ENCODE measurements around the gene GCH1. TPM values are rescaled to one million over a fixed set of nuclear protein-coding genes. Genes with fewer than 3 reads are reported as not detected.

GCH1 gene
- total RNA-seq, 1 experiment from 2014 or later, result 7.1 TPM

DNA sequence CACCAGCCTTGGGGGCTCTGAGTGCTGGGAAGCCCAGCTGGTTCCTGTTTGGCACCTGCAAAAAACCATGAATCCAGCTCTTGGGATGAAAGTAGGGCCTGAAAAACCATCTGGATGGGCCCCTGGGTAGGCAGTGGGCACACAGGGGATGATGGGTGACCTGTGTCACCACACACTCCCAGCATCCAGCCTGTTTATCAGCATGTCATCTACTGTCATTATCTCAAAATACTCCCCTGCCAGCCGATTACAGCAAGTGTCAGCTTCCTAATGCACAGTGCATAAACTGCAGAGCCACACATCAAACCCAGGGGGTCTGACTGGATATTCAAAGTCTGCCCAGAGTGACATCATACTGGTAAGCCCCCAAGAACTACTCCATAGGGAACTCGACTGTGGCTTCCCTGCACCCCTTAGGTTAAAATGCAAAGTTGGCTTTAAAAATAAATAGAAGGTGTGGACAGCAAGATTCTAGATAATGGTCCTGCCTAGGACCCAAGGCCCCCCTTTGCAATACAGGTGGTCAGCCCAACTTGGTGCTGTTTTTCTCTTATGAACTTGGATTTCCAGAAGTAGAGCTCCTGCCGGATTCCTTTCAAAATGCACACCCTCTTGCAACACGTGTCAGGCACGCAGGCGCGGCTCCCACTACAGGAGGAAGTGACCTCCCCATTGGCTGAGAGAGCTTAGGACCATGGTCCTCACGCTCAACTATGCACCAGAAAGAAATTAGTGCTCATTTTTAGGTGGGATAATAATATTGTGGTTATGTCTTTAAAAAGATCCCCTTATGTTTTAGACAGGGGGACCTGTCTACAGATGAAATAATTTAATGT, 94.1 kb downstream of the GCH1 start:
- POLR2A ChIA-PET, result interaction anchor here (0.6 to 1.0 kb wide), 2 partner anchors 11 to 91 kb away, joined by 3 read pairs; no protein-coding TSS in a partner anchor
- BruUV-seq (replicated peaks), result no TSS peak
- Mint-ChIP-seq H3K4me1 (ENCODE audit: insufficient read depth, unreplicated experiment) (peaks cover 12% of the 10 kb centered on the region), H3K36me3 (ENCODE audit: insufficient read depth, unreplicated experiment) (no peaks in the 10 kb centered on the region), H3K4me3 (ENCODE audit: unreplicated experiment) (no peak overlapping the region), H3K27me3 (ENCODE audit: insufficient read depth, unreplicated experiment) (peaks cover 13% of the 10 kb centered on the region), H3K9me3 (ENCODE audit: unreplicated experiment) (no peaks in the 10 kb centered on the region), H3K27ac (ENCODE audit: low read depth, unreplicated experiment) (no peak overlapping the region)
- intact Hi-C loops (cut with micrococcal nuclease), result loop anchor here (5.0 kb wide), 3 partner anchors 36 to 441 kb away; partner anchors contain the start of gene CGRRF1
- no peak for DNase-seq (ENCODE audit: unreplicated experiment)
- TF ChIP-seq, protein P1, sequence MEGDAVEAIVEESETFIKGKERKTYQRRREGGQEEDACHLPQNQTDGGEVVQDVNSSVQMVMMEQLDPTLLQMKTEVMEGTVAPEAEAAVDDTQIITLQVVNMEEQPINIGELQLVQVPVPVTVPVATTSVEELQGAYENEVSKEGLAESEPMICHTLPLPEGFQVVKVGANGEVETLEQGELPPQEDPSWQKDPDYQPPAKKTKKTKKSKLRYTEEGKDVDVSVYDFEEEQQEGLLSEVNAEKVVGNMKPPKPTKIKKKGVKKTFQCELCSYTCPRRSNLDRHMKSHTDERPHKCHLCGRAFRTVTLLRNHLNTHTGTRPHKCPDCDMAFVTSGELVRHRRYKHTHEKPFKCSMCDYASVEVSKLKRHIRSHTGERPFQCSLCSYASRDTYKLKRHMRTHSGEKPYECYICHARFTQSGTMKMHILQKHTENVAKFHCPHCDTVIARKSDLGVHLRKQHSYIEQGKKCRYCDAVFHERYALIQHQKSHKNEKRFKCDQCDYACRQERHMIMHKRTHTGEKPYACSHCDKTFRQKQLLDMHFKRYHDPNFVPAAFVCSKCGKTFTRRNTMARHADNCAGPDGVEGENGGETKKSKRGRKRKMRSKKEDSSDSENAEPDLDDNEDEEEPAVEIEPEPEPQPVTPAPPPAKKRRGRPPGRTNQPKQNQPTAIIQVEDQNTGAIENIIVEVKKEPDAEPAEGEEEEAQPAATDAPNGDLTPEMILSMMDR (IDR thresholded peaks at IDR 0.05; ENCODE audit: unreplicated experiment), result no peak
- CTCF ChIA-PET, result interaction anchor here (0.7 to 3.2 kb wide), 5 partner anchors 9 to 258 kb away, joined by 3 to 8 read pairs (median 3); partner anchors contain the start of gene SAMD4A

DNA sequence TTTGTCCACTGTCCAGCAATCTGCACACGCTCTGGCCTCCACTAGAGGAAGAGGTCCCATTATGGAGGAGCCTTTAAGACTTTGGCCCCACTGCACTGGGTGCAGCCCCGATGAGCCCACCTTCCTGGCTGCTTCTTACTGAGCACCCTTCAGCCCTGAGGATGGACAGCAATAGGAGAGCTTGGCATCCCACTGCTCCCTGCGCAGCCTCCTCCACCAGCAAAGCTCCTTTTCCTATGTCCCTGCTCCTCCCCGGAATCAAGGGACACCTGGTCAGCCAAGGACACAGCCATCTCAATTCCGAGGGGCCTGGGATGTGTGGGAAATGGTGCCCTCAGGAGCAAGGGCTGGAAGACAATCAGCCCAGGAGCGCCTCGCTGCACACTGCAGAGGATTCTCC, 94.7 kb downstream of the GCH1 start:
- Mint-ChIP-seq H3K4me3 (ENCODE audit: unreplicated experiment) (no peak overlapping the region), H3K4me1 (ENCODE audit: insufficient read depth, unreplicated experiment) (peaks cover 12% of the 10 kb centered on the region), H3K36me3 (ENCODE audit: insufficient read depth, unreplicated experiment) (no peaks in the 10 kb centered on the region), H3K9me3 (ENCODE audit: unreplicated experiment) (no peaks in the 10 kb centered on the region), H3K27me3 (ENCODE audit: insufficient read depth, unreplicated experiment) (peaks cover 13% of the 10 kb centered on the region), H3K27ac (ENCODE audit: low read depth, unreplicated experiment) (no peak overlapping the region)
- intact Hi-C loops (cut with micrococcal nuclease), result loop anchor here (5.0 kb wide), 3 partner anchors 36 to 441 kb away; partner anchors contain the start of gene CGRRF1
- BruUV-seq (replicated peaks), result no TSS peak
- TF ChIP-seq, protein P1 (IDR thresholded peaks at IDR 0.05; ENCODE audit: unreplicated experiment), result no peak
- ChIA-PET POLR2A (interaction anchor here (0.6 kb wide), 2 partner anchors 41 to 91 kb away, joined by 3 to 5 read pairs; no protein-coding TSS in a partner anchor), CTCF (interaction anchor here (0.6 to 4.0 kb wide), 12 partner anchors 10 to 257 kb away, joined by 3 to 32 read pairs (median 3); partner anchors contain the start of gene SAMD4A)
- DNase-seq (ENCODE audit: unreplicated experiment), result no peak

DNA sequence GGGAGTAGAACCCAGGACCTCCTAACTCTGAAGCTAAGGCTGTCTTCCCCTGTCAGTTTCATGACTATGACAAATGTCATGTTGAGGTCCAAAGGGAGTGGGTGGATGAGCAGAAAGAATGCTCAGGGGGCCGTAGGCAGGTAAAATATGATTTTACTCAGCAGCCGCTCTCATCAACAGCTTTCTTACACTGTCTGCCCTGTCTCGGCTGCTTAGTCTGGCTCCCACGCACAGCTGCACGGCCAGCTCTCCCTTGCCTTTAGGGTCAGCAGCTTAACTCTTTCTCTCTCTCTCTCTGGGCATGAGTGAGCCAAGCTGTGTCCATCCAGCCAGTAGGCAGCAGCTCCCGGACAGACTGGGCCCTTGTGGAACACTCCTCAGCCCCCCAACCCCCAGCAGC, 95.2 kb downstream of the GCH1 start:
- H3K4me1 Mint-ChIP-seq (ENCODE audit: insufficient read depth, unreplicated experiment), result peaks cover 12% of the 10 kb centered on the region
- no TSS peak for BruUV-seq (replicated peaks)
- H3K4me3 Mint-ChIP-seq (ENCODE audit: unreplicated experiment), result no peak overlapping the region
- intact Hi-C loops (cut with micrococcal nuclease), result loop anchor here (5.0 kb wide), 3 partner anchors 35 to 440 kb away; partner anchors contain the start of gene CGRRF1
- POLR2A ChIA-PET, result interaction anchor here (0.6 to 0.7 kb wide), 3 partner anchors 42 to 94 kb away, joined by 3 to 5 read pairs (median 4); no protein-coding TSS in a partner anchor
- H3K9me3 Mint-ChIP-seq (ENCODE audit: unreplicated experiment), result no peaks in the 10 kb centered on the region
- CTCF ChIA-PET, result interaction anchor here (0.6 to 4.0 kb wide), 13 partner anchors 10 to 1521 kb away, joined by 3 to 32 read pairs (median 3); partner anchors contain the start of gene SAMD4A
- no peak for DNase-seq (ENCODE audit: unreplicated experiment)
- TF ChIP-seq, protein P1 (IDR thresholded peaks at IDR 0.05; ENCODE audit: unreplicated experiment), result no peak
- H3K27ac Mint-ChIP-seq (ENCODE audit: low read depth, unreplicated experiment), result no peak overlapping the region
- H3K36me3 Mint-ChIP-seq (ENCODE audit: insufficient read depth, unreplicated experiment), result no peaks in the 10 kb centered on the region
- H3K27me3 Mint-ChIP-seq (ENCODE audit: insufficient read depth, unreplicated experiment), result peaks cover 13% of the 10 kb centered on the region

DNA sequence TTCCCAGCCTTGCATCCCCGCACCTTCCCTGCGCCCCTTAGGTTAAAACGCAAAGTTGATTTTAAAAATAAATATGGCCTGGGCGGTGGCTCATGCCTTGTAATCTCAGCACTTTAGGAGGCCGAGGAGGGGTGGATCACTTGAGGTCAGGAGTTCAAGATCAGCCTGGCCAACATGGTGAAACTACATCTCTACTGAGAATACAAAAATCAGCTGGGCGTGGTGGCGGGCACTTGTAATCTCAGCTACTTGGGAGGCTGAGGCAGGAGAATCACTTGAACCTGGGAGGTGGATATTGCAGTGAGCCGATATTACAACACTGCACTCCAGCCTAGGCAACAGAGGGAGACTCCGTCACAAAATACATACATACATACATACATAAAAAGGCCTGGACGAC, 96.0 kb downstream of the GCH1 start:
- no peak overlapping the region for H3K4me3 Mint-ChIP-seq (ENCODE audit: unreplicated experiment)
- H3K27ac Mint-ChIP-seq (ENCODE audit: low read depth, unreplicated experiment), result no peak overlapping the region
- no peaks in the 10 kb centered on the region for H3K36me3 Mint-ChIP-seq (ENCODE audit: insufficient read depth, unreplicated experiment)
- H3K27me3 Mint-ChIP-seq (ENCODE audit: insufficient read depth, unreplicated experiment), result peaks cover 9% of the 10 kb centered on the region
- no peaks in the 10 kb centered on the region for H3K9me3 Mint-ChIP-seq (ENCODE audit: unreplicated experiment)
- H3K4me1 Mint-ChIP-seq (ENCODE audit: insufficient read depth, unreplicated experiment), result peaks cover 12% of the 10 kb centered on the region
- ChIA-PET CTCF (interaction anchor here (0.6 to 4.0 kb wide), 19 partner anchors 7 to 1522 kb away, joined by 3 to 32 read pairs (median 4); no protein-coding TSS in a partner anchor), POLR2A (interaction anchor here (0.7 to 0.8 kb wide), 2 partner anchors 93 to 243 kb away, joined by 3 to 4 read pairs; no protein-coding TSS in a partner anchor)
- DNase-seq (ENCODE audit: unreplicated experiment), result no peak
- intact Hi-C loops (cut with micrococcal nuclease), result loop anchor here (5.0 kb wide), 3 partner anchors 34 to 439 kb away; partner anchors contain the start of gene CGRRF1
- TF ChIP-seq, protein P1 (IDR thresholded peaks at IDR 0.05; ENCODE audit: unreplicated experiment), result no peak
- BruUV-seq (replicated peaks), result no TSS peak

Measured in MCF 10A (cell line).